NOMO-1 treated with dmso at 0.1 percent for 144 hours (cell line): ENCODE measurements around the gene ZNF503.
"Not testable (repeated sequence)": the region's sequence is repeated elsewhere in the genome, so short reads cannot be mapped to it uniquely, and the experiment has no call there.

ENCODE experiments used
- DNase-seq: peaks from one replicate; lab custom pipeline; 2025; ENCODE audit not compliant: unreplicated experiment; lab: John Stamatoyannopoulos, UW

Gene ZNF503

DNA sequence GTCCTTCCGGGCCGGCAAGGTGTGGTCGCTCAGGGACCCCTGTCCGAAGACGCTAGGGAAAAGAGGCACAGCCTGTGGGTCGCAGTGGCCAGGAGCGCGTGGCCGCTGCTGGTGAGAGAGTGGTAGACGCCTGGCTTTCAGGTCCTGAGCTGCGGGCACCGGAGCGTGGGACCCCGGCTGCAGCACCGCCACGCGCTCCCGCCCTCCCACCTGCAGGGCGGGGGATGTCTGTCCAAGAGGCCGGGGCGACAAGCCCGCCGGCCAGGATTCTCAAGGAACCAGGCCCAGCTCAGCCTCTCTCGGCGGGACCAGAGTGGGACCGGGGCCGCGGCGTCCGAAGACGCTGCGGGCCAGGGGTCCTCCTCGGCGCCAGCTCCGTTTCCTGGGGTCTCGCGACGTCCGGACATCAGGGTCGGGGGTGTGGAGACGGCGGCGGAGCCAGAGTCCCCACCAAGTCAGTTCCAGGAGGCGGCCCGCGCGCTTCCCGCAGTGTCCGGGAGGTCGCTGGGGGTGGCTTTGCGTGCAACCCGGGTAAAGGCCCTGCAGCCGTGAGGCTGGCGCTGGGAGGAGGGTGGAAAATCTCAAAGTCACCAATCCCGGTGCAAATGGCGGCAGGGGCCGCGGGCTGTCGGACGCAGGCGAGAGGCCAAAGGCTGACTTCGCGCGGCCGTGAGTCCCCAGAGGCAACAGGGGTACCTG, 5.5 kb downstream of the ZNF503 start:
- no peak for DNase-seq

DNA sequence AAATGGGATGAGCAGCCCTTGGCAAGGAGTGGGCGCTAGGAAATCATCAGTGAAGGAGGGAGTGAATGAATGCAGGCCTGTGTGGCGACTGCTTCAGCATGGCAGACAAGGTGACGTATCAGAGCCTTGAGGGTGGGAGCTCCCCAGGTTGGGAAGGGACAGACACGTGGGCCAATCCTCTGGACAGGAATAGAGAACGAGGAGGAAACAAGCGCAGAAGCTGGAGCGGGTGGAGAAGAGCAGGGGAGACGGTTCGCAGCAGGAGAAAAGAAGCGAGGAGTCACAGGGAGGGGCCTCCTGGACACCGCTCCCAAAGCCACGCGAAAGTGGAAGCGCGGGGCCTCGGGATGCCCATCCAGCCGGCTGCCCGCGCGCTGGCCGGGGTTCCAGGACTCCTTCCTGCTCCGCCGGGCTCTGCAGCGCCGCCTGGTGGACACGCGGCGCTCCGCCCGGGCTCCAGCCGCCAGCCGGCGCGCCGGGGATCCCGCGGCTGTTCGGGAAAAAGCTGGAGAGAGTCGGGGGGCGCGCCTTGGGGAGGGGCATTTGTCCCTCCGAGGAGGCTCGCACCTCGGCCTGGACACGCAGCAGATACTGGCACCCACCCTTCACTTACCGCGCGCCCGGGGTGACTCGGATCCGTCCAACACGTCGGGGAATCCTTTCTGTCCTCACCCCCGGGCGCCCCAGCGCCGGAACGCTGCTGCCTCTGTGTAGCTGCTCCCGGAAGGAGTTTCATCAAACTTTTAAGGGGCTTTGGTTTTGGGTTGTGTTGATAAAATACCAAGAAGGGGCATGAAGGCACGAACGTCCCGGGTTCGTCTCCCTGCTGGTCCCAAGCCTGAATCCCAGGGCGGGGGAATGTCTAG, 6.3 kb downstream of the ZNF503 start:
- no peak for DNase-seq

DNA sequence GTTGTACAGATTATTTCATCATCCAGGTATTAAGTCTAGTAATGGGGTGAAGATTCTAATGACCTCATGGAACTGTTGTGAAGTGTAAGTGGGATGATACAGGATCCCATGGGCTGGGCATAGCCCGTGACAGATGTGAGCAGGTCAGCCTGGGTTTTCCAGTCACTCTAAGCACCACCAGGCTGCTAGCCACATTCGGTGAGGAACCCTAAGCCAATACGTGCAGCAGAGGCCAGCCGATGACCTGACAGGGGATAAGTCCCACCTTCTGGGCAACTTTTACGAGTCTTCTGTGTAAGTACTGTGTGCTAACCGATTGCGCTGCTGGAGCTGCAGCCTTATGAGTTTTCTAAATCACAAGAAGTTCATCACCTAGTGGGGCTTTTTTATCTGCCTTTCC, 7.3 kb downstream of the ZNF503 start:
- DNase-seq = no peak

DNA sequence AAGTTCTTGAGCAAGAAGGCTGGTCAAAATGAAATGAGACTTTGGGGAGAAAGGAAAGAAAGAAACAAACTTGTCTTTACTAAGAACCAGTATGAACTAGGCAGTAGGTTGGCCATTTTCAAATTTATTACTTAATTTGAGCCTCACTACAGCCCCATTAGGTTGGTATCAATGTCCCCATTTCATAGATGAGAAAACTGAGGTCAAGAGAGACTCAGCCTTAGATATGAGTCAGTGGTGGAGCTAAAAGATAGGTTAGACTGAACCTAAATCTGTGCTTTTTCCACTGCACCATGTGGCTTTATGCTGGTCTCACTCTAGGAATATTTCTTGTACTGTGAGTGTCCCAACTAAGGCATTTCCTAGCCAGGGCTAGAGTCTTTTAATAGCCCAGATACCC, 8.8 kb downstream of the ZNF503 start:
- no peak for DNase-seq

DNA sequence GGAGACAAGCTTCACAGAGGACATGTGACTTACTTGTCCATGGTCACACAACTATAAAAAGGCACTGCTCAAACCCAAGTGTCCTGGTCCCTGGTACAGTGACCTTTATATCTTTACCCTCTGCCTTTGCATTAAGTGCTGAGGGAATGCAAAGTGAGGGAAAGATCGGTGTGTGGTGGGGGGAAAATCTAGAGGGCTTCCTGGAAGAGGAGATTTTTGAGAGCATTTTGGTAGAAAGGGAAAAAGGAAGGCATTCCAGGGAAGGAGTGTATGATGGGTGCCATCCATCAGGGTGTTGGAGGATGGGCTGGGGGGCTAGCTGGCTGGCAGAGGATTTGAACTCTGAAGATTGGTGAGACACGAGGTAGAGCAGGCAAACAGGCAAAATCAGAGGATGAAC, 9.3 kb downstream of the ZNF503 start:
- DNase-seq = no peak

DNA sequence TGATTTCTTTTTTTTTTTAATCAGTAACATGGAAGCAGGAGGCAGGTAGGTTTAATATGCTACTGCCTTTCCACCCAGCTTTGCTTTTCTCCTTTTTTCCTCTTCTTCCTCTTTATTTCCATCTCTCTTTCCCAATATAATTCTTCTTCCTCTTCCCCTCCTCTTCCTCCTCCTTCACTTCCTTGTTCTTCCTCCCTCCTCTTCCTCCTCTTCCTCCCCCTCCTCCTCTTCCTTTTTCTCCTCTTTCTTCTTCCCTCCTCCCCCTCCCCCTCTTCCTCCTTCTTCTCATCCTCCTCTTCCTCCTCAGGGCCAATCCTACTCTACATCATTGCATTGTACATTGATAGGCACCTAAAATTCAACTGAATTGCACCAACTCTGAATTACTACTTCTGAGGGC, 11.4 kb downstream of the ZNF503 start:
- DNase-seq = no peak

DNA sequence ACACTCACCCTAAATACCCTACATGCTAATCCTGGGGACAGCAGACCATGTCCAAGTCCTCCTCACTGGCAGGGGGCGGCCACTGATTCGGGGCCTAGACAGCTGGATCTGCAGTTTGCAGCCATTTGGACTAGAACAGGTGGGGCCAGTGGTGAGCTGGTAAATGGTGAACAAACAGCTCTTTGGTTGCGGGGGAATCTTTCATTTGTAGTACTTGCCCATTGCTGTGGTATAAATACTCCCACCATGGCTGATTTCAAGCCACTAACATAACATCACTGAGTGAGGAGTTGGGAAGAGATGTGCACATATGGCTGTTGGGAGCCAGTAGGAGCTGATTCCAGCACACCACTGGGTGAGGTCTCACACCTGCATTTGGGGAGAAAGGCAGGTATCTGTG, 13.5 kb downstream of the ZNF503 start:
- no peak for DNase-seq

DNA sequence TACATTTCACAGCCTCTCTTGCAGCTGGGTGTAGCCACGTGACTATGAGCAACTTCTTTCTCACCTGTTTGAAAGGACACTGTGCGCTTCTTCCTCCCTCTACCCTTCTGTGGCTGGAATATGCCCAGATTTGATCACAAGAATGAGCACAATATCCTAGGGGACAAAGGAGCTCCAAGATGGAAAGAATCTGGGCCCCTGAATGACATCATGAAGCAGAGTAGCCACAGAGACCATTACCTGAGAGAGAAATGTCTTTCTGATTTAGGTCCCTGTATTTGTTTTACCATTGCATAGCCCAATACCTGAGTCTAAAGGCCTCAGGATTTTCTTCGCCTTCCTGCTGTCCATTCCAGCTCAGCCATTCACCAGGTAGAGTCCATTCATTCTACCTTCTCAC, 15.4 kb downstream of the ZNF503 start:
- no peak for DNase-seq

DNA sequence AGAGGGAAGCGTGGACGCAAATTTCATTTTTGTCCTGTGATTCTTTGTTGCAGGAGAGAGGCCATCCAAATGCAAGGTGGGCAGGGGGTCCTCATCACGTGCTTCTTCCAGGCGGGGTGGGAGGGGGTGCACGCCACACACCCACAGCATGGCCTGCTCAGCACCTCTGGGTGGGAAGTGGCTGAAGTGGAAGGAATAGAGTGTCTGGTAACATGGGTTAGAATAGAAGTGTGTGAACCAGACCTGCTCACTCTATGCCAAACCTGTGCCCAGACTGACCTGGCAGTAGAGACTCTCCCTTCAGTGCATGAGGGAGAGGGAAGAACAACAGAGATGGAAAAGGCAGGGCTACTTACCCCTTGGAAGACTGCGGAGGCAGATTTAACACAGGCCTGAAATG, 21.7 kb downstream of the ZNF503 start:
- no peak for DNase-seq

DNA sequence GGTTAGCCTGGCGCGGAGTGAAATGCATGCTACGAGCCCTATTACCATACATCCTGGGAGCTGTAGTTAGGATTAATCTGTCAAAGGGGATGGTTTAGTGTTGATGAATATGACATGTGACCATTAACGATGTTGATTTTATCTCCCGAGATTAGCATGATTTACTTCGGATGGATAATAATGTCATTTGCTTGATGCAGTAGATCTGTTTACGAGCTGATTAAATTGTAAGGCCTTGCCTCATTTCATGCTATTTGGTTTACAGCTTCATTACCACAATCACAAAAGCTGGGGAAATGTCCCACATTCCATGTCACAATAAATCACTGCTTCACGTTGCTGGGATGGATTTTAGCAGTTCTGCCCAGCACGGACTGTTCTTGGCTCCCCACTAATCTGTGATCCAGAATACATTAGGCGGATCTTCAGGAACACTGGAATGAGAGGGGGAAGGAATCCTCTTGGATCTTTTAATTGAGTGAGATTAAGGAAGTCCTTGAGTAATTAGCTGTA, 22.3 kb downstream of the ZNF503 start:
- DNase-seq = no peak

DNA sequence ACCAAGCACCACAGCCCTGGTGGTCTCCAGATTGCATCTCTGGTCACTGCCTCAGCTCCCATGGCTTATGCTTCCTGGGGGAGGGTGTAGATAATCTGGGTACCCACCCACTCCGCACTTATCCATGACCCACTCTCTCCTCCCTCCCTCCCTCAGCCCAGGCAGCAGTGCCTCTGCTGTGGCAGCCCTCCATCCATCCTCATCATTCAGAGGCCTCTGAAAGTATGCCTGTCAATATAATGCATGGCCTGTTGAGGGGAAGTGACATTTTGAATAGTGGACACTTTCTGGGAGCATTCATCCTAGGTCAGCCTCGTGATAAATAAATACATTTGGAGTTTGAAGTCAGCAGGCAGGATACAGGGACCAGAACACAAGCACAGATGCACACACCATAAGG, 23.2 kb downstream of the ZNF503 start:
- no peak for DNase-seq

DNA sequence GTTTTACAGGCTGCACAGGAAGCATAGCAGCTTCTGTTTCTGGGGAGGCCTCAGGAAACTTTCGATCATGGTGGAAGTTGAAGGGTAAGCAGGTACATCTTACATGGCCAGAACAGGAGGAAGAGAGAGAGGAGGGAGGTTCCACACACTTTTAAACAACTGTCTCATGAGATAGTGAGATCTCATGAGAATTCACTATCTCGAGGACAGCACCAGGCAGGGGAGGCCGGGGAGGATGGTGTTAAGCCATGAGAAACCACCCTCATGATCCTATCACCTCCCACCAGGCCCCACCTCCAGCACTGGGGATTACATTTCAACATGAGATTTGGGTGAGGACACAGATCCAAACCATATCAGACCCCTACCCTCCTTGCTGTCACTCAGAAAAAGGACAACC, 23.7 kb downstream of the ZNF503 start:
- no peak for DNase-seq

DNA sequence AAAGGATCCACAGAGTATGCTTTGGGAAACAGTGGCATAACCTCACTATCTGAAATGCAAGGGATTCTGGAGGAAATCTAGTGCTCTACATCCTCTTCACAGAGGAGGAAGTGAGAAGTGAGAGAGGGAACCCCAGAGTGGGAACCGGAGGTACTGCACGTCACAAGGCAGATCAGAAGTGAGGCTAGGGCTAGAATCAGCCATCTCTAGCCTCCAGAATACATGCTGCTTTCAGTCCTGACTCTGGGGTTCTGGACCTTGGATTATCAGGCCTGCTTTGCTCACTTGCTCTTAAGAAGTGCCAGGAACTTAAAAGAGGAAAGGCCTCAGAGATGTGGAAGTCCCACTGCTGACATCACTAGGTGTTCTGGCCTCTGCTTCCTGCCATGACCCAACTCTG, 25.7 kb downstream of the ZNF503 start:
- peak; percentile 76 for DNase-seq

DNA sequence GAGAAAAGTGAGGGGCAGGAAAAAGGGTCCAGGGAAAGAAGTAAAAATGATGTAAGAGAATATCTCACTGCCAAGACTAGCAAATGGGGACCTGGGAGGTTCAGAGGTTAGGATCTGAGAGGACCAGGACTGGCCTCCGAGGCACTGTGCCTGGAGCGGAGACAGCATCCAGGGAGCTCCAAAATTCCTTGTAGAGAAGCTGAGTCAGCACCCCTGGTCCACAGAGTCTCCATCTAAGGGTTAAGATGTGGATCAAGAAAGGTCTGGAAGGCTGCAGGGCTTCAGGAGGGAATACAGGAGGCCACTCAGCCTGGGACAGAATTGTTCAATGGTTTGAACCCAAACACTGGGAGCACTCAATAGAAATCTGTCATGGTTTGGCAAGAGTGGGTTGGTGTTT, 30.6 kb downstream of the ZNF503 start:
- DNase-seq = no peak

DNA sequence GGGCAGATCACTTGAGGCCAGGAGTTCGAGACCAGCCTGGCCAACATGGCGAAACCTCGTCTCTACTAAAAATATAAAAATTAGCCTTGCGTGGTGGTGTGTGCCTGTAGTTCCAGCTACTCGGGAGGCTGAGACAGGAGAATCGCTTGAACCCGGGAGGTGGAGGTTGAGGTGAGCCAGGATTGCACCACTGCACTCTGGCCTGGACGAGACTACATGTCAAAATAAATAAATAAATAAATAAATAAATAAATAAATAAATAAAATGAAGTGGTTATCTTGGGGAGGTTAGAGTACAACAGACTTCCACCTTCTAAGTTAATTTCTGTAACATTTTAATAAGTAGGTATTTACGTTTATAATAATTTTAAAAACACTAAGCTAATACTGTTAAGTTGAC, 31.7 kb downstream of the ZNF503 start:
- not testable (repeated sequence) for DNase-seq

DNA sequence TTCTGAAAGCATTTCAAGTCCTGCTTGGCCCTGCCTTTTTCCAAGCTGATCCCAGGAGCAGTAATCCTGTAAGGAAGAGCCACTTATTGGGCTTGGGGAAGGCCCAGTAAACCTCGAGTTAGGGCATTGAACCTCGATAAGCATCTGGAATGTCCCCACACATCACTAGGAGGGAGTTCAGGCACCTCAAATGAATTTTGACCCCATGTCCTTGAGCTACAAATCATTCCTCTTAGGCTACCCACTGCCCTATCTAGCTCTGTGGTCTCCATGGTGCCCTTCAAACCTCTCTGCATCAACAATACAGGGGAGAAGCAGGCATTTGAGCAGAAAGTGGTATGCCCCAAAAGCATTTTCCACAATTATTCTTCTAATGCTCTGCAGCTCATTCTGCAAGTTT, 33.7 kb downstream of the ZNF503 start:
- no peak for DNase-seq

DNA sequence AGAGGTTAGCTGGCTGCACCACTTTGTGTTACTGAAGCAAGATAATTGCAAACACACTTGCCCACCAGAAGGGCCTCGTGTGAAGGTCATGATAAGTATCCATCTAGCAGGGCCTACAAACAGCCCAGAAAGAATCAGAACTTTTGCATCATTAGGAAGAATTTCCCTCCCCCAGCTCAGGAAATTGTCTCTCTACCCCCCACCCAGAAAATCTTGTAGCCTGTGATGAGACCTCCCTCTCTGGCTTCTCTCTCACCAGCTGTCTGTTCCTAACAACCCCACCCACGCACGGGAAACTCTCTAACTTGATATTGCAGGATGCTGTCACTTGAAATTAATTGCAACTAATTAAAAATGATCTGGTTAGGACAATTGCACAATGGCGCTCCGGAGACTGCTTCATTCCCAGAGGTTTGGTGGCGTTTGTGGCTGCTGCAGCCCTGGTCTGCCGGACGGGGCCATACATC, 34.5 kb downstream of the ZNF503 start:
- DNase-seq = peak; percentile 50

DNA sequence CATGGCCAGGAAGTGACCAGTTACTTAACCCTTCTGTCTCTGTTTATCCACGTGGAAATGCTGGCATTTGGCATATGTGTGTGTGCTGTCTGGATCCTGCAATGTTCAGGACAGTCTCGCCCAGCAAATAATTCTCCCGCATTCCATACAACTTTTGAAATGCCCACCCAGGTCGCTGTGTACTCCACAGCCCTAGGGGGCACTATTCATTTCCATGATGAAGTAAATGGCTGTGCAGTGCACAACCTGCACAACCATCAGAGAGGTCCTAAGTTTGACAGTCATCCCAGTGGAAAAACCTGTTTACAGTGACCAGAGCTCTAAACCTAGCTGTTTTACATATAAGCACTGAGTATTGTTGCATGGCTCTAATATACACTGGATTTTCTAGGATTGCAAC, 38.1 kb downstream of the ZNF503 start:
- DNase-seq = no peak

DNA sequence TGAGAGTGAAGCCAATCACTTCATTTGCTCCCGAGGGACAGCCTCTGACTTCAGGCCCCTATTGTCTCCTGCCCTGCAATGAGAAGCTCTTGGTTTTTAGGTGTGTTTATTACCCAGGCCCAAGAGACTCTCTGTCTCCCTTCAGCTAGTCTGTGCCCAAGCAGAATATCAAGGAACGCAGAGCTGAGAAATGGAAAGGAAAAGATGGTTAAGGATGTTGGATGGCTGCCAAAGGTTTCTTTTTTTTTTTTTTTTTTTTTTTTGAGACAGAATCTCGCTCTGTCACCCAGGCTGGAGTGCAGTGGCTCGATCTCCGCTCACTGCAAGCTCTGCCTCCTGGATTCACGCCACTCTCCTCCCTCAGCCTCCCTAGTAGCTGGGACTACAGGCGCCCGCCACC, 41.7 kb downstream of the ZNF503 start:
- DNase-seq = not testable (repeated sequence)

DNA sequence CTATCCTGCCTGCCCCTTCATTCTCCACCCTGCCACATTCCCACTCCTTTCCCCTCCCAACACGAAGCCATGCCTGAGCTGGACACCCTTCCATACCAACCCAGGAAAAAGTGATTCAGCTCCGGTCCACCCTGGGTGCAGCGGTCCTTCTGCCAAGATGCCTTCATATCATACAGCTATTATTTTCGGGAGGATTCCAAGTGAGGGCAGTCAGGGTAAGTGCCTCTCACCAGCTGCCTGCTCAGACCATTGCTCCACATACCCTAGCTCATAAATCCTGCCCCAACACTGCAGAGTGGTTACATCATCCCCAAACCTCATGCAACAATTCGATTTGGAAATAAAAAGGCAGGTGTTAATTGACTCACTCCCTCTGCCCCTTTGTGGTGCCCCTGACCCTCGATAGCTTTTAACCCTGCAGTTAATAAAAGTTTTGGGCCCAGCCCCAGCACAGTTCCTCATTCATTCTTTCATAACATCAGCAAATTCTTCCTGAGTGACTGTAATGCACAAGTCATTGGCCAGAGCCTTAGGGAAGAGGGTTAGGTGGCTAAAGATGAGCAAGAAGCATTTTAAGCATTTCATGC, 42.6 kb downstream of the ZNF503 start:
- DNase-seq = peak; percentile 97

DNA sequence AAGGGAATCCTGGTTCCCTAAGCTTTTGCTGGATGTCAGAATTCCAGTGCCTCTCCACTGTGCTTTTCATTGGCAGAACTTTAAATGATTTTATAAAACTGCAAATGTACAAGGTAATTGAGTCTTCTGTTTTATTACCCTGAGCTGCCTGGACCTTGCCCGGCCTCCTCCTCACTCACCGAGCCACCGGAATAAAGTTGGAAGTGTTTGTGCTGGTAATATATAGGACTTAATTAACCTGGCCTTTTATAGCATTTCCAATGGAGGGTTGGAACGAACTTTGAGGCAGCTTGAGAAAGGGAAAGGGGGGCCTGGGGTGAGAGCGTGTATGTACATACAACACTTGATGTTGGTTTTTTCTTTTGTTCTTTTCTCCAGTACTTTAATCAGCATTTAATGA, 43.4 kb downstream of the ZNF503 start:
- no peak for DNase-seq

DNA sequence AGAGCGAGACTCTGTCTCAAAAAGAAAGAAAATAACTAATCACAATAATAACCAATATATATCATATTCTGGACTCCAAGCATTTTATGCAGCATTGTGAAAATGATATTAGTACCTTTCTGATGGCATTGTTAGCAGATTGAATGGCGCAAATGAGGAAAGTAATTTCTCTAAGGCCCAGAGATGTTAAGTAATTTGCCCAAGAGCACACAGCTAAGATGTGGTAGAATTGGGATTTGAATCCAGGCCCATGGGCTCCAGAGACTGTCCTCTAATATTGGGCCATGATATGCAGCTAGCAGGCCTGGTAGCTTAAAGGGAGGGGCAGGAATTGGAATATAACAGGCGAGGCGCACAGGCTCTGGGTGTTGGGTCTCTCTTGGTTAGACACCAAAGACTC, 44.1 kb downstream of the ZNF503 start:
- no peak for DNase-seq
